Neuronal stem cell (in vitro differentiated cells): ENCODE measurements around the gene POLR2I.
A peak's percentile ranks its signal among the peaks of the same experiment; 100 is the strongest.

ENCODE experiments used
- DNase-seq: peaks from one replicate; pipeline ENCODE4 v3.0.0-alpha.2; 2013; ENCODE audit warnings: low spot score
- H2AFZ ChIP-seq: one replicate; pipeline ENCODE4 v1.6.1; 2013; ENCODE audit warnings: mild to moderate bottlenecking, low read length, inconsistent platforms
- H2AK5ac ChIP-seq: 2 replicates; pipeline ENCODE4 v1.6.1; 2013; ENCODE audit warnings: low read depth, mild to moderate bottlenecking, inconsistent platforms, low read length, moderate library complexity, mixed read lengths
- H2BK120ac ChIP-seq: 2 replicates; pipeline ENCODE4 v1.6.1; 2013; ENCODE audit warnings: low read depth, mild to moderate bottlenecking, inconsistent platforms, low read length, moderate library complexity, mixed read lengths
- H2BK12ac ChIP-seq: one replicate; pipeline ENCODE4 v1.6.1; 2013; ENCODE audit warnings: low read length, inconsistent platforms
- H2BK15ac ChIP-seq: 2 replicates; pipeline ENCODE4 v1.6.1; 2013; ENCODE audit warnings: mild to moderate bottlenecking, low read length, inconsistent platforms, mixed read lengths
- H2BK5ac ChIP-seq: one replicate; pipeline ENCODE4 v1.6.1; 2013; ENCODE audit warnings: inconsistent platforms, mild to moderate bottlenecking, low read length, moderate library complexity
- H3K14ac ChIP-seq: one replicate; pipeline ENCODE4 v1.6.1; 2013; ENCODE audit warnings: low read length, inconsistent platforms
- H3K18ac ChIP-seq: 2 replicates; pipeline ENCODE4 v1.6.1; 2013; ENCODE audit warnings: low read length, inconsistent platforms
- H3K23ac ChIP-seq: 2 replicates; pipeline ENCODE4 v1.6.1; 2013; ENCODE audit warnings: low read depth, mild to moderate bottlenecking, mixed read lengths, low read length, inconsistent platforms; ENCODE audit not compliant: poor library complexity
- H3K27ac ChIP-seq: replicated peaks from 3 replicates; pipeline ENCODE4 v1.5.1; 2013; ENCODE audit warnings: low read length, inconsistent platforms
- H3K27me3 ChIP-seq, 3 experiments: 2 replicates each; pipeline ENCODE4 v1.6.1; 2013; ENCODE audit warnings: low read length in 3 of 3, mild to moderate bottlenecking in 2 of 3, inconsistent platforms in 1 of 3, low read depth in 1 of 3, mixed read lengths in 1 of 3, moderate library complexity in 1 of 3; ENCODE audit not compliant: control insufficient read depth in 3 of 3, insufficient read depth in 3 of 3
- H3K36me3 ChIP-seq, 2 donors: replicated peaks in 1 of 2; 2 replicates each; pipeline ENCODE4 v1.6.1; 2013; ENCODE audit warnings: low read length in 2 of 2; ENCODE audit not compliant: control insufficient read depth in 2 of 2, insufficient read depth in 2 of 2
- H3K4ac ChIP-seq: 2 replicates; pipeline ENCODE4 v1.6.1; 2013; ENCODE audit warnings: inconsistent platforms, mild to moderate bottlenecking, low read length, moderate library complexity
- H3K4me1 ChIP-seq, 2 donors: 1 replicate in 1 of 2; 2 replicates in 1 of 2; pipeline ENCODE4 v1.6.1; 2013; ENCODE audit warnings: low read length in 2 of 2, low read depth in 1 of 2; ENCODE audit not compliant: control insufficient read depth in 2 of 2, insufficient read depth in 1 of 2
- H3K4me2 ChIP-seq: one replicate; pipeline ENCODE4 v1.6.1; 2013; ENCODE audit warnings: mild to moderate bottlenecking, low read length, inconsistent platforms; ENCODE audit not compliant: insufficient read depth, poor library complexity, severe bottlenecking
- H3K4me3 ChIP-seq, 2 donors: 2 replicates each; pipeline ENCODE4 v1.5.1; 2013; ENCODE audit warnings: low read length in 2 of 2, mild to moderate bottlenecking in 2 of 2, inconsistent platforms in 1 of 2, moderate library complexity in 1 of 2
- H3K79me1 ChIP-seq: one replicate; pipeline ENCODE4 v1.6.1; 2013; ENCODE audit warnings: low read depth, mild to moderate bottlenecking, inconsistent platforms, low read length, moderate library complexity
- H3K9ac ChIP-seq: one replicate; pipeline ENCODE4 v1.6.1; 2013; ENCODE audit warnings: mild to moderate bottlenecking, low read depth, low read length, inconsistent platforms; ENCODE audit not compliant: poor library complexity
- H3K9me3 ChIP-seq, 2 donors: replicated peaks in 1 of 2; 2 replicates each; pipeline versions ENCODE3 to v1.6.1; 2013; ENCODE audit warnings: low read length in 2 of 2, mild to moderate bottlenecking in 2 of 2, inconsistent platforms in 1 of 2, low read depth in 1 of 2, mixed read lengths in 1 of 2, moderate library complexity in 1 of 2; ENCODE audit not compliant: control insufficient read depth in 2 of 2, insufficient read depth in 1 of 2
- H4K8ac ChIP-seq: one replicate; pipeline ENCODE4 v1.6.1; 2013; ENCODE audit warnings: low read depth, mild to moderate bottlenecking, inconsistent platforms, low read length, moderate library complexity
- H4K91ac ChIP-seq: one replicate; pipeline ENCODE4 v1.6.1; 2013; ENCODE audit warnings: low read length, low read depth, mild to moderate bottlenecking, inconsistent platforms; ENCODE audit not compliant: poor library complexity
- WGBS, 2 donors: extraction: QIAGEN DNeasy Blood & Tissue Kit; methylation state at CpG; one replicate each; pipeline ENCODE4 v1.1.7; 2013; ENCODE audit warnings: missing lambda C conversion rate in 2 of 2, mixed read lengths in 1 of 2; ENCODE audit not compliant: insufficient read length in 2 of 2, insufficient replicate concordance in 1 of 2; ENCODE audit errors: extremely low coverage in 2 of 2; 5-methylcytosine and 5-hydroxymethylcytosine counted together

The POLR2I gene

GRCh38 chr19:36120092-36120983 lies 5.7 kb upstream of the POLR2I start:
- no peak for DNase-seq
- Histone ChIP-seq H3K14ac (peak overlapping the region; percentile 87), H3K9ac (peak overlapping the region; percentile 70), H3K4me1 (peaks cover 2 to 12% of the 10 kb centered on the region in 2 donors), H2BK15ac (peak overlapping the region; percentile 17), H3K23ac (peak overlapping the region; percentile 43), H2AK5ac (peak overlapping the region; percentile 92), H3K18ac (peak overlapping the region; percentile 44), H2BK120ac (peak overlapping the region; percentile 18), H3K4me2 (peak overlapping the region; percentile 23), H4K8ac (peak overlapping the region; percentile 82), H3K9me3 (no peaks in the 10 kb centered on the region), H2BK5ac (peak overlapping the region; percentile 85), H3K27me3 (no peaks in the 10 kb centered on the region), H3K4me3 (no peak overlapping the region), H3K79me1 (peaks cover 14% of the 10 kb centered on the region), H2BK12ac (peak overlapping the region; percentile 63), H3K27ac (no peak overlapping the region), H3K36me3 (peaks cover 27 to 84% of the 10 kb centered on the region in 2 donors), H4K91ac (no peak overlapping the region), H3K4ac (no peak overlapping the region), H2AFZ (no peak overlapping the region)
- no CpG with 5 or more reads among the region's 26 CpGs for WGBS, 2 donors

GRCh38 chr19:36116344-36116637 lies 1.6 kb upstream of the POLR2I start:
- Histone ChIP-seq H3K23ac (no peak overlapping the region), H2BK120ac (no peak overlapping the region), H3K36me3 (peaks cover 24 to 69% of the 10 kb centered on the region in 2 donors), H3K9ac (no peak overlapping the region), H2BK15ac (no peak overlapping the region), H3K4ac (no peak overlapping the region), H3K27ac (no peak overlapping the region), H3K14ac (no peak overlapping the region), H3K27me3 (no peaks in the 10 kb centered on the region), H4K8ac (no peak overlapping the region), H3K79me1 (peaks cover 31% of the 10 kb centered on the region), H2AK5ac (no peak overlapping the region), H3K18ac (no peak overlapping the region), H2BK12ac (no peak overlapping the region), H4K91ac (no peak overlapping the region), H3K4me3 (peak overlapping the region; percentile 71 to 90), H3K4me2 (peak overlapping the region; percentile 85), H2AFZ (no peak overlapping the region), H3K4me1 (peaks cover 8 to 23% of the 10 kb centered on the region in 2 donors), H2BK5ac (no peak overlapping the region), H3K9me3 (peaks cover 0 to 2% of the 10 kb centered on the region in 2 donors)
- whole genome bisulfite sequencing, 2 donors, result no CpG with 5 or more reads among the region's 1 CpG
- no peak for DNase-seq

- Histone ChIP-seq H3K27ac (peak within 1 kb of the TSS; percentile 97), H3K14ac (peak within 1 kb of the TSS; percentile 100)
Observed at GRCh38 chr19:36115453-36116343, 1.0 kb upstream of the POLR2I start, which contains the start of gene TBCB. TSS of gene TBCB (plus strand) at chr19:36115468. CDS start at chr19:36115561, 93 bp downstream.

More at GRCh38 chr19:36115453-36116343, 1.0 kb upstream of the POLR2I start, which contains the start of gene TBCB:
- Histone ChIP-seq H2BK15ac (peak within 1 kb of the TSS; percentile 96), H3K18ac (peak within 1 kb of the TSS; percentile 97), H4K8ac (no peak within 1 kb of the TSS), H2AK5ac (peak within 1 kb of the TSS; percentile 85), H4K91ac (peak within 1 kb of the TSS; percentile 97), H2AFZ (peak within 1 kb of the TSS; percentile 91), H3K79me1 (peaks cover 27% of the 10 kb centered on the region), H3K4me1 (peaks cover 8 to 28% of the 10 kb centered on the region in 2 donors), H3K4ac (no peak within 1 kb of the TSS), H3K4me3 (peak within 1 kb of the TSS; percentile 71 to 93), H2BK120ac (peak within 1 kb of the TSS; percentile 8), H3K23ac (peak within 1 kb of the TSS; percentile 98), H3K27me3 (peaks cover 0 to under 1% (median 0%) of the 10 kb centered on the region in 3 experiments), H2BK5ac (peak within 1 kb of the TSS; percentile 84), H2BK12ac (no peak within 1 kb of the TSS), H3K36me3 (peaks cover 24 to 70% of the 10 kb centered on the region in 2 donors), H3K4me2 (peak within 1 kb of the TSS; percentile 92), H3K9ac (peak within 1 kb of the TSS; percentile 96), H3K9me3 (peaks cover 0 to 2% of the 10 kb centered on the region in 2 donors)
- WGBS, 2 donors, result no CpG with 5 or more reads among the region's 59 CpGs
- DNase-seq, result no peak
